ENCODE results near the gene EYA2.

Gene EYA2

DNA sequence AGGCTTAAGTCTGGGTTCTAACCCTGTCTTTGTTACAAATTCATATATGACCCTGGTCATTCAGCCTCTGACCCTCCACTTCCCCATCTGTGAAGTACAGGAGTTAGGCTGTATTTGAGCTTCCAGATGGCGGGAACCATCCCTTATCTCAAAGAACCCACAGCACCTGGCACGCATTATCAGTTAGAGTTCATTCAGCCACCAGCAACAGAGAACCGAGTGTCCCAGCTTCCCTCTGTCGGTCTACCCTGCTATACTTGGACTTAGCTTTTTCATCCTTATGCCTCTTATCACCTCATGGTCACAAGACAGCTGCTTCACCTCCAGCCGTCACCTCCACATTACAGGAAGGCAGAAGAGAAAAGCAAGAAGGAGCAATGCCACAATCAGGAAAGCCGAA is 147.8 kb downstream of the EYA2 start:
- no peak for DNase-seq

DNA sequence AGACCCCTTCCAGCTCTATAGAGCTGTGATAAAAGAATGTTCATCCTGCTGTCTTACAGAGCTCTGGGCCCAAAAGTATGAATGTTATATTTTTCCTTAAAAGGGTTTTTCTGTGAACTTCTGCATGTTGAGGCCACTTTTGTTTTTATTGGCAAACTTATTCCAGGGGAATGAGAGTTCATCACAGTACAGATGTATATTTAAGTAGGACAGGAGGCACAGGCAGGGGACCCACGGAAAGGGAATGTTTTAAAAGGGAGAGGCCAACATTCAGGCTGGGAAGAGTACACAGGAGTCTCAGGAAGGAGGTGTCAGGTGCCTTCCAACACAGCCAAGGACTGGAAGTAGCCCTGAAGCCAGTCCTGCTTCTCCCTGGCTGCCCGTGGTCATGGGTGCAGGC is 148.4 kb downstream of the EYA2 start:
- DNase-seq = no peak

DNA sequence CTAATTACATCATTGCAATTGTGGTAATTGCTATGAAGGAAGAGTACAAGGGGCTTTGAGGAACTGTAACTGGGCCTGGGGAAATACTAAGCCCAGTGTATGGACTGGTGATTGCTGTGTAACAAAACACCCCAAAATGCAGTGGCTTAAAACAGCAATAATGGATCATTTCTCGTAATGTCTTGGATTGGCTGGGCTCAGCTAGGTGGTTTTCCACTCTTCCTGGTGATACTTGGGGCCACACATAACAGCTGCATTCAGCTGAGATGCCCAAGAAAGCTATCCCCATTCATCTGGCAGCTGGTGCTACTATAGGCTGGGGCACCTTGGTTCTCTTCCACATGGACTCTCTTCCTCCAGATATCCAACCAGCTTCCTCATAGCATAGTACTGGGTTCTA is 150.3 kb downstream of the EYA2 start:
- DNase-seq = no peak

DNA sequence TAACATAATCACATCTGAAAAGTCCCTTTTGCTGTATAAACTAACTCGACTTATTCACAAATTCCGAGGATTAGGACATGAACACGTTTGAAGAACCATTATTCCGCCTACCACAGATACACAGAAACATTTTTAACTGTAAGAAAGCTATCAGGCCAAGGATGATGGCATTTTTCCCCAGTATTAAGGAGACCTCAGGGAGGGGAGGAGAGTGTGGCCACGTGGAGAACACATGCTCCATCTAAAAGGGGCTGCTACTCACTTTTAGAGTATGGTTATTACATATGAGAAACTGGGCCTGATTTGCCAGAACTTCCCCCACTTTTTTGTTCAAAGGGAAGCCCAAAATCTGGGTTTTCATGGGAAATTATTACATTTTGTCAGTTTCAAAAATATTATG is 153.4 kb downstream of the EYA2 start:
- no peak for DNase-seq

DNA sequence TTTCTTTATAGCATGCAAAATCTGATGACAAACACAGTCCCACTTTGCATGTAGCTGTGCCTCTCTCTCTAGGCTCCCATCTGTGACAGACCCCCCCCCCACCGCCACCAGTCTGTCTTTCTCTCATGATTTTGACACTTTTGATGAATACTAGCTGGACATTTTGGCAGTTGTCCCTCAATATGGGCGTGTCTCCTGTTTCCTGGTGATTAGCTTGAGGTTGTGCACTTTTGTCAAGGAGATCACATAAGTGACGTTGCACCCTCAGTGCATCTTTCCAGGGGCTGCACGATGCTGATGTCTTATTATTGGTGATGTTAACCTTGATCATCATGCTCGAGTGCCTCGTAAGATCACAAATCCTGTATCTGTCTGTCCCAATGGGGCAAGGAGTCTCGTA is 155.1 kb downstream of the EYA2 start:
- no peak for DNase-seq

DNA sequence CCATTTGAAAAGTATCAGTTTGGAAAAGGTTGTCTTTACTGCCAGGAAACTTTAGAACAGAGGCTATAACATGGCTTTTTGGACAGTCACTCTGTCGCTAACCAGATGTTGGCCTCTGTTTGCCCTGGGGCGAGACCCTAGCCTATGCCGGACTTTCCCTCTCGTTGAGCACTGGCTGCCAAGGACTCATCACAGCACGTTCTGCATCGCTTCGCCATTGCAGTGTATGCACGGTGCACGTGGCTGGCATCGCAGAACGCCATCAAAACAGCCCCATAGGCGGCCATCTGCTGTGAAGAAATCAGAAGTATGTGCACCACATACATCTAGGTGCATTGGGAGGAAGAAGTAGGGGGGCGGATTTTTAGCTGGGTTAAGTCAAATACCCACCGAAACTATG is 156.4 kb downstream of the EYA2 start:
- DNase-seq = no peak

DNA sequence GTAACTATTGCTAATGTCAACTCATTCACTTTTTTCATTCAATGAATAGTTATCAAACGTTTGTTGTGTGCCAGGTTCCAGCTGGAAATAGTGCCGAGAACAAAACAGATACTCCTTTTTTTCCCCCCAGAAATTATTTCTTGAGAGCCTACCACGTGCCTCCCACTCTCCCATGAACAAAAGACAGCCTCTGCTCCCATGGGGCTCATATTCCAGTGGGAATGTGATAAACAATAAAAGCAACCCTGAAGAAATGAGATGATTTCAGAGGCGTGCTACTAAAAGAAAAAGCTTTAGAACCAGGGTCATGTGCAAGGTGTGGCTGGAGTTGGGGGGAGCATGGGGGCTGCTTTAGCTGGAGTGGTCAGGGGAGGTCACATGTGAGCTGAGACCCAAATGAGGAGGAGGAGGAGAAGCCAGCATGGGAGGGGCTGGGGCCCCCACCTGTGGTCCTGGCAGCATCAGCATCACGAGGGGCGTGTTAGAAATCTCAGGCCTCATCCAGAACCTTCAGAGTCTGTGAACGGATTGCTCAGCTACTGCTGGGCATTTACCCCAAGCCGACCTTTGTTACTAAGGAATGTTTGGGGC is 157.4 kb downstream of the EYA2 start:
- DNase-seq = no peak

DNA sequence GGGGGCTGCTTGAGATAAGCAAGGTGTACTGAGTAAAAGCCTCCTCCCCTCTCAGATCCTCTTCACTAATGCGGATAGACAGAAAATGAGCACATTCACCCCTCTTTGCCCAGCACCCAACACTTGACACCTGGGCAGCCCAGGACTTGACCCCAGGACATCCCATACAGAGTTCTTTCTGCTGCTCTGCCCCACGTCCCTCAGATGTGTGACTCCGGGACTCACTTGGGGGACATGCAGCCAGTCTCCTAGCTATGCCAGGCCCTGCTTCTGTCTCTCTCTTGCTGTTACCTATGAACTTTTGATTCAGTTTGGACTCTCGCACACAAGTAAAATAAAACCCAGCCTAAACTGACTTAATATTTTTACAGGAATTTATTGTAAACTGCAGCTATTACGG is 159.9 kb downstream of the EYA2 start:
- no peak for DNase-seq

DNA sequence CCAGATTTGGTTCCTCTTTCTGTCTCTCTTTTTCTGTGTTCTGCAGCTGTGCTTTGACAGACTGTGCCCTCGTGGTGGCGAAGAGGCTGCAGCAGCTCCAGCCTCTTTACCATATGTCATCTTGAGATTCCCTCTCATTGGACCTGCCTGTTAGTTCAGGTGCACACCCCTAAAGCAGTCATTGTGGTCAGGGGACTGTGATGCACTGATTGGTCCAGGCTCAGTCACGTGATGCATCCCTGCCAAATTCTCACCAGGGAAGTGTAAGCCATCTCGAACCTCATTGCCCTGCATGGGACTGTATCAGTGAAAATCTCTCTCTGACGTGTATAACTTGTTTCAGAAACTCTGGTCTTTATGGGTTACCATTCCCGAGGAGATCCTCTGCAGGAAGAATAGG is 160.3 kb downstream of the EYA2 start:
- DNase-seq = no peak

DNA sequence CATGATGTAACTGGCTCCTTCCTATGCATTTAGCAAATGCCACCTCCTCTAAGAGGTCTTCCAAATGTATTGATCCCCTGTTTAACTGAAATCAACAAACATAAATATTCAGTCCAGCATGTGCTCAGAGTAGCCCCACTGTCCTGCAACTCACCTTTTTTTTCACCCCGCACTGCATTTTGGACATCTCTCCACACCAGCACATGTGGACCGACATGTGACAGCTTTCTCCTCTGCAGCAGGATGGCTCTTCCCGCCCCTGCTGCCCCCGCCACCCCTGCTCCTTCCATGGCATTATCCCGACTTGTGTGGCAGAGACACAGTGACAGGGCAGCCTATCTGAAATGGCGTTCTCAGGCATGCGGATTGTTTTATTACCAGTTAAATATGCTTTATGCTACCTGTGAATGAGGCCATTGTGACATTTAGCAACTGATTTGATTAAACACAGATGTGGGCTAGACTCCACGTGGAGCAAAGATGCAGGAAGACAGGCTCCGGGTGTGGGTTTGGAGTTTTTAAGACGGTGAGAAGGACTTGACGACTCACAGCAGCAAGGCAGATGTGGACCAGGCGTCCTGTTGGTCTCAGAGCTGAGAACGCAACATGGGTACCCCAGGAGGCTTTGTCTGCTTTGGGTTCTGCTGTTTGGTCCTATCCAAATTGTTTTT is 161.2 kb downstream of the EYA2 start:
- DNase-seq = no peak

DNA sequence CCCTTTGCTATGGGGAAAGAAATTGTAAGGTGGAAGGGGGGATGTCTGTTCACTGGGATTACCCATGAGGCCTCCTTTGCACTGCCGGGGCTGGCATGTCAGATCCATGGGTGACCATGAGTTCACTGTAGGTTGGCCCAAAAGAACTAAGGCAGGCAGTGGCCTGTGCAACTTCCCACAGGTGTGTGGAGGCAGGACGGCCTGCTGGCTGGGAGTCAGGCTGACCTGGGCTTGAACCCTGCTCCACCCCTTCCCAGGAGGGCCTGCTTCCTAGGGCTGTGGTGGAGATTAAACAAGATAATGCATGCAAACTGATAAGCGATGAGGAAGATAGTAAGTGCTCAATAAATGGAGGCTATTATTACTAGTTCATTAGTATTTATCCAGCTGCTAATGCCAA is 163.0 kb downstream of the EYA2 start:
- no peak for DNase-seq

DNA sequence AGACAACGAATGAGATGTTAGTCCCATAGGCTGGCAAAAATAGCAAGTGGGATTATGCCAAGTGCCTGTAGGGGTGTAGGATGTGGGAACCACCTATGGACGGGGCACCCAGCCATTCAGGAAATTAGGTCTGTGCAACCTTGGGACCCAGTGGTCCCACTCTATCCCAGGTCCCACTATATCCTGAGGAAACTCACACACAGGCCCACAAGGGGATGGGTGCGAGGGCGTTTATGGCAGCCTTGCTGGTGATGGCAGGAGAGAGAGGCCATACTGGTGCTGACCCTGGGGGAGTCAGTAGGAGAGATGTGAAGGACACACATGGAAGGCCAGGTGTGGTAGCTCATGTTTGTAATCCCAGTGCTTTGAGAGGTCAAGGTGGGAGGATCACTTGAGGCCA is 163.6 kb downstream of the EYA2 start:
- no peak for DNase-seq

DNA sequence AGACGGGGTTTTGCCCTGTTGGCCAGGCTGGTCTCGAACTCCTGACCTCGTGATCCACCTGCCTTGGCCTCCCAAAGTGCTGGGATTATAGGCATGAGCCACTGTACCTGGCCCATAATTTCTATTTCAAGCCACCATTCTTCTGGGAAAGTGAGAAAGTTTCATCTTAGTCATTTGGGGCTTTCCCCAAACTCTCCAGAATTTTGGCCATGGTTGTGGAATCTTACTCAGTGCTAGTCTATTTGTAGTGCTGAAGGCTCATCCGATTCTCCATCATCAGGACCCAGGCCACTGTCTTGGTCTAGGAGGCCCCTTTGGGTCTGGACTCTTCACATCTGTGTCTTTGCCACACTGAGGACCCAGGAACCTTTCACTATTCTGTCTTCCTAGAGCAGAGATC is 164.9 kb downstream of the EYA2 start:
- peak; percentile 47 to 54 (median 53) for DNase-seq

DNA sequence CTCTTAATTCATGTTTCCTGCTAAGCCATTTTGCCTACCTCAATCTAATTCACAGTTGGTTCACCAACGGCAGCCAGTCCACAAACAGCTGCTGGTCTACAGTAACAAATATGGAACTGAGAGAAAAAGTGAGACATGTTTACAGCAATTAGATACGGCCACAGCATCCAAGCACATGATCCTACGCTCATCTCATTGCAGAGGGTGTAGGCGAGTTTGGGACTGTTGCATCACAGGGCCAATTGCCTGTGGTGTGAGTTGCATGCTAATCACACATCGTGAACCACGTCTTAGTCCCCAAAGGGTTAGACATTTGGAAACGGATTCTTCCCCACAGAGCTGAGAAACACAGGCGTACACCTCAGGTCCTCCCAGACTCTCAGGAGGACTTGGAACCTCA is 166.9 kb downstream of the EYA2 start:
- peak; percentile 27 to 50 (median 38) for DNase-seq

DNA sequence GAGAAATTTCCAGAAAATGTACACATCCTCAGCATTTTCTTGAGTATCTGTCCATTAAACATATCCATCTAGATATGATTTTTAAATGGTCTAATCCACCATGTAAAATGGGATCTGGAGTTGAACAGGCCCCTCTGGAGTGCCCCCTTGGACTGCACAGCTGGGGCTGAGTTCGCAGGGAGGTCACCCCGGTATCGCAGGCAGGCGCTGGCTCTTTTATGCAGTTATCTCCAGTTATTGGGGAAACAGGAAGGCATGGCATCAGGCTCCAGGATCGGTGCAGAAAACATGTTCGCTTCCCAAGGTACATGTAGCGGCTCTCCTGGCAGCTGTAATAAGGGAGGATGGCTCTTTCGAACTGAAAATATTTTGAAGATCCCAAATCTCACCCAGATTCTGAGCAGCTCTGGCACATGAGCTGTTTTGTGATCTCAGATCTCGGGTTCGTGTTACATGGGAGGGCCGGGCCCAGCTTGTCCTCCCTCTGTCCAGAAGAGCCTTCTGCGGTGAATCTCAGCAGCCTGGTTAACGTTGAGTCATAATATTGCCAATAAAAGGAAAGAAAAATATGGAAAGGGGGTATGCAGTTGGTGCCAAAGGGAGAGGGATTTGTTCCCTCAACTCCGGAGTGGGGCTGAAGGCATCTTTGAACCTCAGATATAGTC is 167.7 kb downstream of the EYA2 start:
- no peak for DNase-seq

DNA sequence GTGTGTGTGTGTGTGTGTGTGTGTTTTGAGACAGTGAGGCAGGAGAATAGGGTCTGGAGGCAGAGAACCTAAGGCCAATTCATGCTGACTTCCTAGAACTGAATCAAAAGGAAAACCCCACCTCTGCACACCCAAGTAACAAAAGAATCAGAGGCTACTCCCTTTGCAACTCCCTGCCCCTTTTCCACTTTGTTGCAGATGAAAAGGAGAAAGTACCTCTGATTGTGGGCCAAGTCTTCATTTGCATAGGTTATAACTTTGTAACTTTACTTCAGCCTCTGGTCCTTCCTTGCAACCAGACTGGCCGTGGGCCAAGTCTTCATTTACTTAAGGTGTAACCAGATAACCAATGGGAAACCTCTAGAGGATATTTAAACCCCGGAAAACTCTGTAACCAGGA is 168.8 kb downstream of the EYA2 start:
- DNase-seq = no peak

DNA sequence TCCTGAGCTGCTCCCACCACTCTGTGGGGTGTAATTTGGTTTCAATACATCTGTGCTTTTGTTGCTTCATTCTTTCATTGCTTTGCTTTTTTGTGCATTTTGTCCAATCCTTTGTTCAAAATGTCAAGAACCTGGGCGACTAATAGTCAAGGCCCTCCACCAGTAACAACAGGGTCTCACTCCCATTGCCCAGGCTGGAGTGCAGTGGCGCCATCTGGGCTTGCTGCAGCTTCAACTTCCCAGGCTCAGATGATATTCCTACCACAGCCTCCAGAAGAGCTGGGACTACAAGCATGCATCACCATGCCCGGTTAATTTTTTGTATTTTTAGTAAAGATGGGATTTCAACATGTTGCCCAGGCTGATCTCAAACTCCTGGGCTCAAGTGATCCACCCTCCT is 169.2 kb downstream of the EYA2 start:
- no peak for DNase-seq

DNA sequence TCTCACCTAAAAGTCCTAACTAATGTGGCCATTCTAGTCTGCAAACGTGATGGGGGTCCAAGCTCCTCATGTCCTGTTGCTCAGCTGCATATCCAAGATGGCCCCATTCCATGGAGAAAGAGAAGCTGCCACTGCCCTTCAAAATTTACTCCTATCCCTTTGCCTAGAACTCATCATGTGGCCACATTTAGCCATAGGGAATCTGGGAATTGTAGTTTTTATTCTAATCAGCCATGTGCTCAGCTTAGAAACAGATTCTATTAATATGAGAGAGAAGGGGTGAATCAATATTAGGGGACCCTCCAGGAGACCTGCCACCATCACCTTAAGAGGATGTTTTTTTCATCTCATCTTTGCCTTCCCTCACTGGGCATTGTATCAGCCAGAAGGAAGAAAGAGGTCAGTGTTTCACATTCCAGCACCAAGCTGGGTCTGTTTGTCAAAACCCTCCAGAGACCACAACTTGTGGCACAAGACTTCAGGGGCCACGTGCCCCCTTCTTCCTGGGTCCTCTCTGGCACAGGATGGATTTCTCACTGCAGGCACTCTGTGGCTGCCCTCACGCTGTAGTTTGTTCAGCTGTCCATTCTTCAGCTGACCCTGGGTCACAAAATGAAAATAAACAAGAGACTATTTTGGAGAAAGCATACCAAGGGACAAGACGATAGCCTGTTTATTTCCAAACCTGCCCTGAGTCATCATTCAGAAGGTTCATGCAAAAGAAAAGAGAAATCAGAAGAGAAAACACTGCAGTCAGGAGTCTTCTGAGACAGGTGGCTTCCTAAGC is 172.0 kb downstream of the EYA2 start:
- DNase-seq = no peak

DNA sequence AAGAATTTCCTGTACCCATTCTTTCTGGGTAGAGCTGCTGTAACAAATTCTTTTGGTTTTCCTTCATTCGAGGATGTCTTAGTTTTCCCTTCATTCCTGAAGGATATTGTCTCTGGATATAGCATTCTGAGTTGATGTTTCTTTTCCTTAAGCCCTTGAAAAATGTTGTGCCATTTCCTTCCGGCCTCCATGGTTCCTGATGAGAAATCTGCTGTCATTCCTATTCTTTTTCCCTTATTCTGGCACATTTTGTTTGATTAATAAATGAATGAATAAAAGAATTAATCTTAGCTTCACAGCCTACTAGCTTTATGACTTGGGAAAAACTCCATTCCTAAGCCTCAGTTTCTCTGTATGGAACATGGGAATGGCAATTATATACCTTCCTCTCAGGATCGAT is 173.1 kb downstream of the EYA2 start:
- DNase-seq = no peak

DNA sequence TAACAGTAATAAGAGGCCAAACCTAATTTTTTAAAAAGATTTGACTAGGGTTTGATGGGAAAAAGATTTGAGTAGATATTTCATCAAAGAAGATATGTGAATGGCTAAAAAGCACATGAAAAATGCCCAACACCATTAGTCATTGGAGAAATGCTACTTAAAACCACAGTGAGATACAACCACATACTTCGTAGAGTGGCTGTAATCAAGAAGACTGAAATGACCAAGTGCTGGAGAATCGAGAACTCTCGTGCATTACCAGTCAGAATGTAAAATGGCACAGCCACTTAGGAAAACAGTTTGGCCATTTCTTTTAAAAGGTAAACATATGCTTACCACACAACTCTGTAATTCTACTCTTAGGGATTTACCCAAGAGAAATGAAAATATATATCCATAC is 175.5 kb downstream of the EYA2 start:
- no peak for DNase-seq

DNA sequence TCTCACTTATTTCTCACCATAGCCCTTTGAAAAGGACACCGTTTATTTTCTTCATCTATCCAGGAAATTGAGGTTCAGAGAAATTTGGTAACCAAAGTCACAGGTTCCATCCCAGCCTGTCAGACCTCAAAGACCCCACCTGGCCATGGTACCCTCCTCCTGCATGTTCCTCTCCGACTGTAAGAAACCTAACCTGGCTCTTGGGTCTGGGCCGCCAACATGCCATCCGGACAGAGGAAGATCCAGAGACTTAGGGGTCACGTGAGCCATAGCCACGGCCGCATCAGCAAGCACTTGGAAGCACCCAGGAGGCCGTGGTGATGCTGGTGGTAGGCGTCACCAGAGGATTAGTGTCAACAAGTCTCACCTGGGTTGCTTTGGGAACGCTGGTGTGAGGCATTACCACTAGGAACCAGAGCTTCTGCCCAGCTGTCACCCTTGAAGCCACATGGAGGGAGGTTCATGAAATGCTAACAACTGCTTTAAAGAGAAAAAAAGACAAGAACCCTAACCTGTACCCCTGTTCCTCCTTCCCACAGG is 177.1 kb downstream of the EYA2 start:
- DNase-seq = no peak

DNA sequence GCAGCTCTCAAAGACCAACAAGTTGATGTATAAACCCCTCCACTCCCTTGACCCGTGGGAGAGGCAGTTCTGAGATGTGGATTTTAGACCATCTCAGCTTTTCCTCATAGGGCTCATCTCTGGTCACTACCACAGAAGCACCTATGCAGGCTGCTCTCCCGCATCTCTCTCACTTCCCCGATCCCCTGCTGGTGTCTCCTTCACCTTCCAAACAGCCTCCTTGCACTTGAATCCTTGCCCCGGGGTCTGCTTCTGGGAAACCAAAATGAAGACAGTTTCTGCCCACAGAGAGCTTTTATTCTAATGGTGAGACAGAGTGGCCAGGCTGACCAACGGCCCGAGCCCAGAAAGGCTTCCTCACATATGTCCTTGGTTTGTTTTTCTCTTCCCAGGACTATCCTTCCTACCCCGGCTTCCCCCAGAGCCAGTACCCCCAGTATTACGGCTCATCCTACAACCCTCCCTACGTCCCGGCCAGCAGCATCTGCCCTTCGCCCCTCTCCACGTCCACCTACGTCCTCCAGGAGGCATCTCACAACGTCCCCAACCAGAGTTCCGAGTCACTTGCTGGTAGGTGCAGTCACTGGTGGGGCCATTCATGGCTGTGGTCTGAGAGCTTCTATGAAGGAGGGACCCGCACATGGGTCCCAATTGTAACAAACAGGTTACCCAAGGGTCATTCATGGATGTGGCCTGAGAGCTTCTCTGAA is 179.3 kb downstream of the EYA2 start:
- DNase-seq = no peak

DNA sequence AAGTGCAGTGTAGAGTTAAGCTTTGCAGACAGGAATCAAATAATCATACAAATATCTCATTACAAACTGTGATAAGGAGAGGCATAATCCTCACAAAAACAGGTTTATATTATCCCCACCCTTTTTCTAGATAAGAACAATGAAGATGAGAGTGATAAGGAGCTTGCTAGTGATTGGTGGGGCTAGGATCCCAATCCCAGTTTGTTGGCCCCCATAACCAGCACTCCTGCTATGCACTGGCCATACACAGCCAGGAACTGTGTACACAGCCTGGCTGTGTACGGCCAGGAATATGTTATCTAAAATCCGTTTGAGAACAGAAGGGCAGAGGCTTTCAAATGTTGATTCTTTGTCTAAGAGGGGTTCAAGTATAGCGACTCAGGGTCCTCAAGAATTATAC is 180.6 kb downstream of the EYA2 start:
- DNase-seq = no peak

All from suppressor macrophage treated with lipopolysaccharide for 1 hour (primary cell).